Measurements from ENCODE around the gene KLHL40.
A peak's percentile ranks its signal among the peaks of the same experiment; 100 is the strongest.

The KLHL40 gene, protein sequence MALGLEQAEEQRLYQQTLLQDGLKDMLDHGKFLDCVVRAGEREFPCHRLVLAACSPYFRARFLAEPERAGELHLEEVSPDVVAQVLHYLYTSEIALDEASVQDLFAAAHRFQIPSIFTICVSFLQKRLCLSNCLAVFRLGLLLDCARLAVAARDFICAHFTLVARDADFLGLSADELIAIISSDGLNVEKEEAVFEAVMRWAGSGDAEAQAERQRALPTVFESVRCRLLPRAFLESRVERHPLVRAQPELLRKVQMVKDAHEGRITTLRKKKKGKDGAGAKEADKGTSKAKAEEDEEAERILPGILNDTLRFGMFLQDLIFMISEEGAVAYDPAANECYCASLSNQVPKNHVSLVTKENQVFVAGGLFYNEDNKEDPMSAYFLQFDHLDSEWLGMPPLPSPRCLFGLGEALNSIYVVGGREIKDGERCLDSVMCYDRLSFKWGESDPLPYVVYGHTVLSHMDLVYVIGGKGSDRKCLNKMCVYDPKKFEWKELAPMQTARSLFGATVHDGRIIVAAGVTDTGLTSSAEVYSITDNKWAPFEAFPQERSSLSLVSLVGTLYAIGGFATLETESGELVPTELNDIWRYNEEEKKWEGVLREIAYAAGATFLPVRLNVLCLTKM

DNA sequence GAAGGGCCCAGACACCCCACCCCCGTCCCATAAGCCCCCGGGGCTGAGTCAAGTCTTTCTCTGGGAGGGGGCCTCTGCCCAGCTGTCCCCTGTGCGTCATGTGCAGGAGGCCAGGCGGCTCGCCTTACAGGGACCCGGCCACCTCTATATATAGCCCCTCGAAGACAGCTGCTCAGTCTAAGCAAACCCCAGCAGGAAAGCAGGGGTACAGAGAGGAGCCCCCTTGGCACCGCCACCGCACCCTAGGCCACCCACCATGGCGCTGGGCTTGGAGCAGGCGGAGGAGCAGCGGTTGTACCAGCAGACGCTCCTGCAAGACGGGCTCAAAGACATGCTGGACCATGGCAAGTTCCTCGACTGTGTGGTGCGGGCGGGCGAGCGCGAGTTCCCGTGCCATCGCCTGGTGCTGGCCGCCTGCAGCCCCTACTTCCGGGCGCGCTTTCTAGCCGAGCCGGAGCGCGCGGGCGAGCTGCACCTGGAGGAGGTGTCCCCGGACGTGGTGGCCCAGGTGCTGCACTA, at the start of gene KLHL40:
KLHL40 (plus strand) TSS at position 175 of the 519 bp plus-strand sequence; CDS start at position 257, 82 bp downstream.
- peak within 1 kb of the TSS in 2 of 21 experiments; percentile 2 to 27 for H3K27ac ChIP-seq
- H3K4me3 ChIP-seq: peak within 1 kb of the TSS in 1 of 7 experiments; percentile 8

DNA sequence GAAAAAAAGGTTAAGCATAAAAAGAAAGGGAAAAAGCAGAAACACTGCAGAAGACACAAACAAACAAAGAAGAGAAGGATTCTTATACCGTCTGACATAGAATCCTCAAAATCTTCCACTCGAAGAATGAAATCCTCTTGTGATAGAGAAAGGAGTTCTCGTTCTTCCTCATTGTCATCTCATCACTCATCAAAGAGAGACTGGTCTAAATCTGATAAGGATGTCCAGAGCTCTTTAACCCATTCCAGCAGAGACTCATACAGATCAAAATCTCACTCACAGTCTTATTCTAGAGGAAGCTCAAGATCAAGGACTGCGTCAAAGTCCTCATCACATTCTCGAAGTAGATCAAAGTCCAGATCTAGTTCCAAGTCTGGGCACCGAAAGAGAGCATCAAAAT, 48.3 kb upstream of the KLHL40 start:
- Histone ChIP-seq H3K4me3 (no peak overlapping the region), H3K27ac (no peak overlapping the region)

DNA sequence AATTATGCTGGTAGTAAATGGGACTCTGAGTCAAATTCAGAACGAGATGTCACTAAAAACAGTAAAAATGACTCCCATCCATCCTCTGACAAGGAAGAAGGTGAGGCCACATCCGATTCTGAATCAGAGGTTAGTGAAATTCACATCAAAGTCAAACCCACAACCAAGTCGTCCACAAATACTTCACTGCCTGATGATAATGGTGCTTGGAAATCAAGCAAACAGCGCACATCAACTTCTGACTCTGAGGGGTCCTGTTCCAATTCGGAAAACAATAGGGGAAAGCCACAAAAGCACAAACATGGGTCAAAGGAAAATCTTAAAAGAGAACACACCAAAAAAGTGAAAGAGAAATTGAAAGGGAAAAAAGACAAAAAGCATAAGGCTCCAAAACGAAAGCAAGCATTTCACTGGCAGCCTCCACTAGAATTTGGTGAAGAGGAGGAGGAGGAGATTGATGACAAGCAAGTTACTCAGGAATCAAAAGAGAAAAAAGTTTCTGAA, 46.9 kb upstream of the KLHL40 start:
- H3K4me3 ChIP-seq: no peak overlapping the region
- H3K27ac ChIP-seq: peak overlapping the region in 10 of 21 experiments; percentile 1 to 55 (median 32)

DNA sequence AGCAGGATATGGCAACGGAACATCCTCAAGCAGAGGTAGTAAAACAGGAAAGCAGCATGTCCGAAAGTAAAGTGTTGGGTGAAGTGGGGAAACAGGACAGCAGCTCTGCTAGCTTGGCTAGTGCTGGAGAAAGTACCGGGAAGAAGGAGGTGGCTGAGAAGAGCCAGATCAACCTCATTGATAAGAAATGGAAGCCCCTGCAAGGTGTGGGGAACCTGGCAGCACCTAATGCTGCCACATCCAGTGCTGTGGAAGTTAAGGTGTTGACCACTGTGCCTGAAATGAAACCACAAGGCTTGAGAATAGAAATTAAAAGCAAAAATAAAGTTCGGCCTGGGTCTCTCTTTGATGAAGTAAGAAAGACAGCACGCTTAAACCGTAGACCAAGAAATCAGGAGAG, 46.1 kb upstream of the KLHL40 start:
- Histone ChIP-seq H3K4me3 (no peak overlapping the region), H3K27ac (peak overlapping the region in 9 of 21 experiments; percentile 14 to 55 (median 40))

DNA sequence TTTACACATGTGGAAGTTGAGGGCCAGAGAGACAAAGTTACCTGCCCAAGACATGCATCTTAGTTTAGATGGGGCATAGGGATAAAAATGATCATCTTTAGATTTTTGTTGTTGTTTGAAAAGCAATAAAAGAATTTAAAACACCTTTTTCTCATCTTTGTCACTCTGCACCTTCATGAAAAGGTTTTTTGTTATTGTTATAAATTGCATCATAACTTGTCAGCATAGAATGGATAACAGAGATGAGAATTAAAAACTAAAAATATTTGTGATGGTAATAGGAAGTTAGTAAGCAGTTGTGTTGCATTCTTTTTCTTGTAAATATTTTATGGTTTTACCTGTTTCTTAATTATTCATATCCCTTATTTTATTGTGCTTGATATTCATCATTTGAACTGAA, 45.2 kb upstream of the KLHL40 start:
- H3K27ac ChIP-seq: peak overlapping the region in 1 of 21 experiments; percentile 55
- H3K4me3 ChIP-seq: no peak overlapping the region

DNA sequence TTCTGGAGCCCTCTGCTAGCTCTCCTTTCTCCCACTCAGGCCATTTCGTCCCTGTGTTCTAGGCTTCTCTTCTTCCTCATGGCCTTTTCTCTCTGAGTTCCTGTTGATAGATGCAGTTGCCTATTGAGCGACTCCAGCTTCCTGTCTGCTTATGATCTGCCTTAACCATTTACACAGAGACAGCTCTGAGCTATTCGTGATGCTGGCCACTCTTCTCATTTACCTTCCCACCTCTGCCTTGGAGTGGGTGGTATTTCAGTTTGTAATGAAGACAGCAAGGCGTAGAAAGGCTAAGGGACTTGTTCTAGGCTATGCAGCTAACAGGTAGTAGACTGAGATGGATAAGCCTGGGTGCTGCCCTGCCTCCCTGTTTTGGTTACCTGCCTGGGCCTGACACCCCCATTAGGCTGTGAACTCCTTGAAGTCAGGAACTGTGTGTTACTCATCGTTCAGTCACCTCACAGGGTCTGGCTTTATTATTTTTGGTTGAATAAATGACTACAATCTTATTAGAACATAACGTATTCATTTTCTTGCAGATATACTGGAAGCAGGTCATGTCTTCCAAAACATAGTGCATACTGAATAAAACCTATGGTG, 44.5 kb upstream of the KLHL40 start:
- Histone ChIP-seq H3K4me3 (no peak overlapping the region), H3K27ac (no peak overlapping the region)

DNA sequence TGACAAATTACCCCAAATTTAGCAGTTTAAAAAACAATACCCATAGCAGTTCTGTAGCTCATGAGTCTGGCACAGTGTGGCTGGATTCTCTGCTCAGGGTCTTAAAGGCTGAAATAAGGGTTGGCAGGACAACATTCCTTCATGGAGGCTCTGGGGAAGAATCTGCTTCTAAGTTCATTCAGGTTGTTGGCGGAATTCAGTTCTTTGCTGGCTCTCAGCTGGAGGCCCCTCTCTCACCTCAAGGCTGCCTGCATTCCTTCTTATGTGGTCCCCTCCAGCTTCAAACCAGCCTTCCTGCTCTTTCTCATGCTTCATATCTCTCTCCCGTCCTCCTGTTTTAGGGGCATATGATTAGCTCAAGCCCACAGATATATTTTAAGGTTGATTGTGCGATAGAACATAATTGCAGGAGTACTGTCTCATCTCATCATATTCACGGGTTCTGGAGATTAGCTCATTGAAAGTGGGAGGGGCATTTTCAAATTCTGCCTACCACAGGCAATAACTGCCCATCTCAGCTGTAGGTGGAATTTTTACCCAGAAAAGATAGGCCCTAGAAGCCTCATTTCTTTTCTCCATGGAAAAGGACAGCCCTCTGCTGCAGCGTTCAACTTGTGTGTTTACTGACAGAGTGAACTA, 37.4 kb upstream of the KLHL40 start:
- H3K27ac ChIP-seq: peak overlapping the region in 2 of 21 experiments; percentile 2 to 49
- H3K4me3 ChIP-seq: no peak overlapping the region

DNA sequence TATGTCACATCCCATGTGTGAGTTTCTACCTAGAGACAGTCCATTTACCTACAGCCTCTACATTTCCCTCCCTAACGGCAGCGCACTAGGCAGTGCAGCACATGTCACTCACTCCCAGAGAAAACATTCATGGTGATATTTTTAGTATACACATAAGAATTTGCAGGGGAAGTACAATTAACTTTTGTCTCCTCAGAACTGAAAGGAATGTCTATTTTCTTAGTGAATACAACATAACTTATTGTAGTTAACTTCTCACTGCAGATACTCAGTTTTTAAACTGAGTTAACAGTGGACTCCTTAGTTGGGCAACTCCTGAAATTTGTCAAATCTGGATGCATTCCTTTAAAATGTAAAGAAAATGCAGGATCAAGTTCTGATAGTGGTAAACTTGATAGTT, 36.3 kb upstream of the KLHL40 start:
- no peak overlapping the region for H3K27ac ChIP-seq

DNA sequence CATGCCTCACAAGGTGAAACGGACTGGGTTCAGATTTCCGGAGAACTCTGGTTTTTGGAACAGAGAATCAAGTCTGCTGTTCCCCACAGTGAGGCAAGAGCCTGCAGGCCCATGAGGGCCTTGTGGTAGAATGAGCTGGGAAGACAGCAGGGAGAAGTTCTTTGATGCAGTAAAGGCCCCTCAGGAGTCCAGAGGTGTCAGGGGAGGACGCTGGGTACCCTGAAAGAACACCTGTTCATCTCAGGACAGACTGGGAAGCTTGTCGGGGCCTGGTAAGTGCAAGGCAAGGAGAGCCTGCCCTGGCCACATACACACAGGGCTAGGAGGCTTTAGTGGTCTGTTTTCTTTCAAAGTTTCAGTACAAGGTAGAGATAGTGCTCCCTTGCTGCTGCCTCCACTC, 35.6 kb upstream of the KLHL40 start:
- Histone ChIP-seq H3K4me3 (no peak overlapping the region), H3K27ac (peak overlapping the region in 2 of 21 experiments; percentile 5 to 27)

More for the DNA sequence above, 36.3 kb upstream of the KLHL40 start:
- no peak overlapping the region for H3K4me3 ChIP-seq

DNA sequence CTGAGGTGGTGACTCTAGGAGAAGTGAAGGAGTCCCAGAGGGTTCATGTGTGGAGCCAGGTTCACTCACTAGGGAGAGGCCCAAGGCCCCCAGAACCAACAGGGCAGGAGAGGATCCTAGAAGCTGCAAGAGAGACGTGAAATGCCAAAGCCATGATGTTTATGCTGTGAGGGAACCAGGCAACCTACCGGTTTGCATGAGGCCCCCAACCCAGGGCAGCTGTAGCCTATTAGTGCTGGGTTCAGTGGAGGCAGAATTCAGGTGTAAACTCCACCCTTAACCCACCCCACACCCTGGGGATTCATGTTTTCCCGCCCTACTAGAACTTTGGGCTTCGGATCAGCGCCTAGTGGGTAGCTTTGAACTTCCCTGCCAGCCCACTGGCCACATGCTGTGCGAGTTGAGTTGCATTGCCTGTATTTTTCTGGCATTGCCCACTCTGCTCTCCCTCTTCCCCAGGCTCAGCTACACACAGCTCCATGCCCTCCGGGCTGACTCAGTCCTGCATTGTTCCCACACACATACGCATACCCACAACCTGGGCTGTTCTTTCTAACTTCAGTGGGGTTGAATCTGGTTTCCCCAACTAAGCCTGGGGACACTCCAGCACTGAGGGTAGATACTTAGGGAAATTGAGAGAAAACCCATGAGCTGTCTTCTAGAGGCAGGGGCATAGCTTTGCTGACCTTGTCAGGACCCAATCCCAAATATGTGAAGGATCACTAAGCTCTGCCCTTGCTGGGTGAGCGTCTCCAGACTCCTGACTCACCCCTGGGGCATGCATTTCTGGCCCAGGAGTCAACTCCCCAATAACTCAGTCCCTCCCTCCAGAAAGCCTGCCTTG, 33.9 kb upstream of the KLHL40 start:
- H3K27ac ChIP-seq: peak overlapping the region in 12 of 21 experiments; percentile 22 to 98 (median 88)
- H3K4me3 ChIP-seq: no peak overlapping the region

DNA sequence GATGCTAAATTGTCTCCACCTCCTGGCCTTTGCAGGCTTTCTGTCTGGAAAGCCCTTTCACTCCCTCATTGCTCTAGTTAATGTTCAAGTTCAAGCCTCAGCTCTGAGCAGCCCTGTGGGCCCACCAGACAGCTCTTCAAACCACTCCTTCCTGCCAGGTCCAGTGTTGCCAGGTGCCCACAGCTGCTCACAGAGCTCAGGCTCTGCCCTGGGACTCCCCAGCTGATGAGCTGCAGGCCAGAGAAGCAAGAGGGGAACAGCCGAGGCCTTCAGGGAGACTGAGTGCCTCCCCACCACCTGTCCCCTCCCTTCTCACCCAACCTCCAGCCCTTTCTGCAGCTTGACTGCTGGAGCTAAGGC, 33.1 kb upstream of the KLHL40 start:
- Histone ChIP-seq H3K4me3 (peak overlapping the region in 1 of 7 experiments; percentile 78), H3K27ac (peak overlapping the region in 15 of 21 experiments; percentile 22 to 98 (median 88))

DNA sequence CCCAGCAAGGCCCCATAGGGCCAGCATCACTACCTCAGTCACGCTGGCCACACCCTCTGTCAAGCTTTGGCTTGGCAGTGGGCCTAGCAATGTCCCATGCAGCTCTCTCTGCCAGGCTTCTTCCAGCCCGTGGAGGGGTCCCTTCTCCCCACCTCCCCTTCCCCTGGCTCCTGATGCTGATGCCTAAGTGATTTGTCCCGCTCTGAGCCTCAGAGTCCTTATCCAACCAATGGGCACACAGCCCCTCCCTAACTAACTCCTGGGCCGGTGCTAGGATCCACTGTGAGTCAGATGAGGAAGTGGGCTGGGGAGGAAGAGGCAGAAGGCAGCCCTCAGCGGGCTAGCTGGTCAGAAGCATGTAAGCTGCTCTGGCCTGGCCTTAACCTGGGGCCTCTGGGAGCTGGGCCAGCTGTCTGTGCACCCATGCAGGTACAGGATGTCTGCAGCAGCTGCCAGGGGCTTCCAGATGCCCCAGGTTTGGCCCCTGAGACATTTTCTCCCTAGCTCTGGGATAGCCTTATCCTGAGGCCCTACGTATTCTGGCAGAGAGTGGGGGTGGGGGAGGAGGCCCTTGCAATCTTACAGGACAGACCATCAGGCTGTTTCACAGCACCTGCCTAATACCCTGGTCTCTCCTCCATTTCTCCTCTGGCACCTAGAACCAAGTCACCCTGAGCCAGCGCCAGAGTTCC, 32.6 kb upstream of the KLHL40 start:
- H3K4me3 ChIP-seq: peak overlapping the region in 6 of 7 experiments; percentile 46 to 92 (median 76)

DNA sequence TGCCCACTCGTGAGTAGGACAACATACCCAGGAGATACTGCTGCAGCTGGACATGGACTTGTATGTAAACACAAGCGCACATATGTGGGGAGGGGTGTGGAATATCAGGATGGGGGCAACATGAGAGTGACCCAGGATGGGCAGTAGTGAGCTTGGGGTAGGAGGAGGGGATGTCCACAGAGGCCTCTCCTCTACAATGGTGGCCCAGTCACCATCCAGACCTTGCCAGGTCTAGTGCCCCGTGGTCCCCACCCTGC, 32.1 kb upstream of the KLHL40 start:
- H3K27ac ChIP-seq: peak overlapping the region in 20 of 21 experiments; percentile 77 to 98 (median 88)
- H3K4me3 ChIP-seq: peak overlapping the region; percentile 46 to 92 (median 76)

More for the DNA sequence above, 32.6 kb upstream of the KLHL40 start:
- H3K27ac ChIP-seq: peak overlapping the region in 20 of 21 experiments; percentile 36 to 98 (median 88)

DNA sequence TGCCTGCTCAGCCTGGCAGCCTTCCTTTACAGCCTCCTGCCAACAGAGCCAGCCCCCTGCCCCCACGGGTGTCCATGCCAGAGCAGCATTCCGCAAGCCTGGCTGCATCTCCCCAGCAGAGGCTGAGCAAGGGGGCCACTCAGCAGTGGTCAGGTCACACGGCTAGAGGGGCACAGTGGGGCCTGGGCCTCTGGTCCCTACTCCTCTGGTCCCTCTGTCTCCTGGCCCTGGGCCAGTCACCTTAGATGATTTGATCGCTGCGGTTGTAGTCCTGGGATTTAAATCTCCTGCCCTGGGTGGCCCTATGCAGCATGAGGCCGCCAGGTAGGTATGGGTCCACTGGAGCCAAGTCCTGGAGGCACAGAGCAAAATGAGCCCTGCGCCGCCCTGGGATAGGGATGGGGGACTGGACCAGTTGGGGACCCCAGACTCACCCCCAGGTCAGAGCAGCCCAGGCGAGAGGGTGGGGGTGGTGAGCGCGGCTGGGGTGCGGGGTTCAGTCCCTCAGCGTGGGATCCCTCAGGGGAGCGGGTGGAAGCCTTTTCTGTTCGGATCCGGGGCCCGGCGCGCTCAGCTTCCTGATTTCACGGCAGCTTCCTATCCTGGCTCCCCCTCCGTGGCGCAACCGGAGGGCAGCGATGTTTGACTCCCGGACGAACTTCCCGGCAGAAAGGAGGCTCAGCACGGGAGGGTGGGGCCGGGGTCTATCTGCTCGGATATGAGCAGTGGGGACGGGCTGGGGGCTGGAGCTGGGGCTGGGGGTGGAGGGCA, 31.6 kb upstream of the KLHL40 start, which contains the start of gene ZBTB47:
ZBTB47 (plus strand) TSS at position 138 of the 771 bp plus-strand sequence. CDS start 4,659 bp downstream, outside the sequence.
- Histone ChIP-seq H3K27ac (peak within 1 kb of the TSS; percentile 76 to 98 (median 88)), H3K4me3 (peak within 1 kb of the TSS; percentile 46 to 92 (median 76))

DNA sequence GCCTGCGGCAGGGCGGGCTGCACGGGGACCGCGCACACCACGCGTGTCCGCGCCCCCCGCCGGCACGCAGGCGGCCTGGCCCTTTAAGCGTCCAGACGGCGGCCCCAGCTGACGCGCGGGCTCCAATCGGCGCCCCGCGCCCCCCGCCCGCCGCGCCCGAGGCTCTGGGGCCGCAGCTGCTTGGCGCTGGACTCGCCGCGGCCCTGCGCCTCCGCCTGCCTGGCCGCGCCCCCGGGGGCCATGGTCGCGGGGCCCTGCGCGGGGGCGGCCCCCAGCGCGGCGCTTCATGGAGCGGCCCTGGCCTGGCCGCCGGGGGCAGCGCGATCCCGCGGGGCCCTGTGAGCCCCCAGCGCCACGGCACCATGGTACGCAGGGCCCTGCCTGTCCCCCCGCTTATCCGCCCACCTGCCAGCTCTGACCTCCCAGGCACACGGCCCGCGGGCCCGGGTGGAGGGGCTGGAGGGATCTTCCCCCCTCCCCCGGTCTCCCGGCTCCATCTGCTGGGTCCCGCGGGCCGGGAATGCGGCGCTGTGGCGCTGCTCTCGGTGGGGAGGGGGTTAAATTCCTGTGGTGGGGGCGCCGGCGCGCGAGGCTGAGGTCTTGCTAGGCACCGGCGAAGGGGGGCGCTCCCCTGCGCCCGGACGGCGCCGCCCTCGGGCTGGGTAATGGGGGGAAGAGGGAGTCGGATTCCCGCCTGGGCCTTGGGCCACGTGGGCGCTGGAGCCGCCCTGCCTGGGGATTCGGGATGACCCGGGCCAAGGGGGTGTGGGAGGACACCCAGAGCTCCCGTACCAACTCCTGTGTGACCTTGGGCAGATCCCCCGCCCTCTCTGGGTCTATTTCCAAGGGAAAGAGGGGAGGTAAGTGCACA, 30.8 kb upstream of the KLHL40 start:
- H3K4me3 ChIP-seq: peak overlapping the region; percentile 46 to 92 (median 76)
- H3K27ac ChIP-seq: peak overlapping the region; percentile 76 to 98 (median 88)

DNA sequence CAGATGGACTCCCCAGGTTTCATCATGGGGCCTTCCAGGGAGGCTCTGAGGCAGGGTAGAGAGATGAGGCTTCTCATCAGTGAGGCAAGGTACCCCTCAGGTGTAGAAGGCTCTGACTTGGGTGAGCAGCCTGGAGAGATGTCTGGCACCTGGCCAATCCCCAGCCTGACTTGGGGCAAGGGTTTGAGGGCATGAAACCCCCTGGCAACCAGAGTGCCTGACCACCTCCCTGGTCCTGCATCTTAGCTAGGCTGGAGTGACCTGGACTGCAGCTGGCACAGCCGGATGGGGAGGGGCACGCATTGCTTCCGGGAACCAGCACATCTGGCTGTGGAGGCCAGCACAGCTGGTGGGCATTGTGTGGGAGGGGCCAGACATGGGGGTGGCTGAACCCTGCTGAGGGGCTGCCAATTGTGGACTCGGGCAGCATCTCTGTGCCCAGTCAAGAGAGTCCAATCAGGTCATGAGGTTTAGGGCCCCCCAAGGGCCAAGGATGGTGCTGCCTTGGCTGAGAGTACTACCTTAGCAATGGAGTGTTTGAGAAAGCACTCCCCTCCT, 29.9 kb upstream of the KLHL40 start:
- Histone ChIP-seq H3K4me3 (peak overlapping the region; percentile 46 to 92 (median 76)), H3K27ac (peak overlapping the region in 18 of 21 experiments; percentile 81 to 98 (median 89))

Data from skin epidermis (tissue), 12 donors.